Fibroblast of mammary gland (primary cell): ENCODE measurements around the gene RGS14.

Experiments used
- DNase-seq: peaks from one replicate; pipeline ENCODE4 v3.0.0-alpha.2; 2010; ENCODE audit warnings: low read depth
- H3K4me3 ChIP-seq: 2 replicates; pipeline ENCODE4 v1.5.1; 2011; ENCODE audit warnings: low read depth, mild to moderate bottlenecking, low read length, moderate library complexity; ENCODE audit not compliant: control insufficient read depth
- CTCF ChIP-seq: conservative IDR thresholded peaks from 2 replicates; pipeline ENCODE4 v1.5.1; 2011; ENCODE audit warnings: low read depth, low read length, inconsistent platforms; ENCODE audit not compliant: control insufficient read depth, insufficient read depth

The RGS14 gene

GRCh38 chr5:177399997-177400868 is 42.5 kb downstream of the RGS14 start, which contains the start of gene PFN3:
TSS of gene PFN3 (minus strand) at chr5:177400661. CDS start at chr5:177400576, 85 bp downstream.
- DNase-seq, result peak; percentile 69
- TF ChIP-seq CTCF, result no peak
- H3K4me3 ChIP-seq, result no peak within 1 kb of the TSS

GRCh38 chr5:177402271-177403043 is 44.7 kb downstream of the RGS14 start:
- H3K4me3 ChIP-seq, result no peak overlapping the region
- DNase-seq, result peak; percentile 39
- peak; percentile 27 for TF ChIP-seq CTCF

- TF ChIP-seq CTCF, result no peak
- no peak for DNase-seq
Observed at GRCh38 chr5:177403102-177403791, 45.5 kb downstream of the RGS14 start.

GRCh38 chr5:177403792-177404640 is 46.3 kb downstream of the RGS14 start:
- DNase-seq, result peak; percentile 70
- peak; percentile 52 for TF ChIP-seq CTCF
- H3K4me3 ChIP-seq, result peak overlapping the region; percentile 51

More at GRCh38 chr5:177403102-177403791, 45.5 kb downstream of the RGS14 start:
- H3K4me3 ChIP-seq, result peak overlapping the region; percentile 51

GRCh38 chr5:177404641-177405179 is 47.0 kb downstream of the RGS14 start:
- no peak for TF ChIP-seq CTCF
- DNase-seq, result no peak
- peak overlapping the region; percentile 51 for H3K4me3 ChIP-seq
